HUES6 (cell line): ENCODE measurements around the gene POU3F4.

ENCODE experiments used
- H3K27ac ChIP-seq: 2 replicates; pipeline ENCODE4 v1.7.0; 2013; ENCODE audit warnings: low read depth, mild to moderate bottlenecking, low read length, inconsistent platforms
- H3K27me3 ChIP-seq: 2 replicates; pipeline ENCODE4 v1.6.1; 2013; ENCODE audit warnings: low read length; ENCODE audit not compliant: control insufficient read depth, insufficient read depth
- H3K36me3 ChIP-seq: 2 replicates; pipeline ENCODE4 v1.6.1; 2013; ENCODE audit warnings: low read length; ENCODE audit not compliant: control insufficient read depth, insufficient read depth
- H3K4me1 ChIP-seq: 2 replicates; pipeline ENCODE4 v1.6.1; 2013; ENCODE audit warnings: low read length; ENCODE audit not compliant: control insufficient read depth, insufficient read depth
- H3K4me3 ChIP-seq: 2 replicates; pipeline ENCODE4 v1.5.1; 2013; ENCODE audit warnings: low read depth, low read length
- H3K9ac ChIP-seq: one replicate; pipeline ENCODE4 v1.6.1; 2013; ENCODE audit warnings: mild to moderate bottlenecking, low read length
- H3K9me3 ChIP-seq: 2 replicates; pipeline ENCODE4 v1.6.1; 2013; ENCODE audit warnings: low read depth, low read length; ENCODE audit not compliant: control insufficient read depth, insufficient read depth

The POU3F4 gene

DNA sequence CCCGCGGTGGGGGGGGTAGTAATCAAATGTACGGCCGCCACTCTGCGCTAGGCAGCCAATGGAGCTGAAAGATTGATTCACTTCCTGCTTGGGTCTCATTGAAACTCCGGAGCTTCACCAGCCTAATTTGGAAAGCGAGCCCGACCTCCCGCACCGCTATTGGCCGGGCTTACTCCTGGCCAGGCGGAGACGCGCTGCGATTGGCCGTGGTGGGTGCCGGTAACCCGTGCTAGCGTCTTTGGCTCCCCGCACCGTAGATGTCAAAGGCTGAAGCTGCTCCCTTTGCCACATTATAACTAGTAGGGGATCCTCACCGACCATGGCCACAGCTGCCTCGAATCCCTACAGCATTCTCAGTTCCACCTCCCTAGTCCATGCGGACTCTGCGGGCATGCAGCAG lies at the start of gene POU3F4:
TSS of gene POU3F4 (plus strand) at position 285 of the 400 bp plus-strand sequence. CDS start at position 320, 35 bp downstream.
- peak within 1 kb of the TSS; percentile 59 for H3K4me3 ChIP-seq
- H3K4me1 ChIP-seq: peaks cover 34% of the 10 kb centered on the region
- H3K27me3 ChIP-seq: peaks cover 93% of the 10 kb centered on the region
- no peak within 1 kb of the TSS for H3K27ac ChIP-seq
- no peak within 1 kb of the TSS for H3K9ac ChIP-seq
- no peaks in the 10 kb centered on the region for H3K9me3 ChIP-seq
- no peaks in the 10 kb centered on the region for H3K36me3 ChIP-seq

DNA sequence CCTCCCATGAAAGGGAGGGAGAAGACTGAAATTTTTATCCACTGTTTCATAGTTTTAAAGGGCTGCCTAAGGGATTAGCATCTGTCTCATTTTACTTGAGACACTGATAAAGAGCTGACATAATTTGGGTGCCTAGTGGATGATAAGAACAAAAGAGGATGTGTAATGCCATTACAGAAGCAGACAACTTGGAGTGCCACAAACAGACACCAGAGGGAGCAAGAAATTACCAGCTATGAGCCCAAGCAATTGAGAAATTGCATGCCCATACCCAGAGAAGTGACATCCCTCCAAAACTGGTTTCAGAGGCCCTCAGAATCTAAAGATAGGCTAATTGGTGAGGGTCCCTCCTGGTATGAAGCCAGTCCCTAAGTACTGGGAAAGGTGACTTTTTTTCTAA lies 38.5 kb upstream of the POU3F4 start:
- H3K9ac ChIP-seq: no peak overlapping the region
- H3K27ac ChIP-seq: no peak overlapping the region
- no peaks in the 10 kb centered on the region for H3K36me3 ChIP-seq
- H3K27me3 ChIP-seq: no peaks in the 10 kb centered on the region
- no peaks in the 10 kb centered on the region for H3K4me1 ChIP-seq
- no peak overlapping the region for H3K4me3 ChIP-seq
- H3K9me3 ChIP-seq: no peaks in the 10 kb centered on the region; the same call in 1 of the 2 replicates

DNA sequence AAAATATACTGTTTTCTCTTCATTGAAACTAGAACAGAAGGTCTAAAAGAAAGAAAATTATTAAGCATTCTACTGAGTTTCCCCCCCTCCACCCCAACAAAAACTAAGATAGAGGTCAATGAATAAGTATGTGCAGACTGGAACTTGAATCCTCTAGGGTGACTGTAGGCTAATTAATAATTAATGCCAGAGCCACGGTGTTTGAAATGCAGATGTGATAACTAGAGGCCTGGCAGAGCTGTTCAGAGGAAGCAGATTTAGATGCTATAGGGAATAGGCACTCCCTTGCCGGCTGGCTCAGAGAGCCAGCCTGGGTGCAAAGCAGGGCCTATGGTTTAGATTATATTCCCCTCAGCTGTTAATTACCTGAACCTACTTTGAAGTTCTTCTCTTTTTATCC lies 12.2 kb upstream of the POU3F4 start:
- Histone ChIP-seq H3K27me3 (peaks cover 18% of the 10 kb centered on the region), H3K27ac (no peak overlapping the region), H3K9me3 (no peaks in the 10 kb centered on the region), H3K9ac (no peak overlapping the region), H3K36me3 (no peaks in the 10 kb centered on the region), H3K4me1 (peaks cover 8% of the 10 kb centered on the region), H3K4me3 (no peak overlapping the region)

DNA sequence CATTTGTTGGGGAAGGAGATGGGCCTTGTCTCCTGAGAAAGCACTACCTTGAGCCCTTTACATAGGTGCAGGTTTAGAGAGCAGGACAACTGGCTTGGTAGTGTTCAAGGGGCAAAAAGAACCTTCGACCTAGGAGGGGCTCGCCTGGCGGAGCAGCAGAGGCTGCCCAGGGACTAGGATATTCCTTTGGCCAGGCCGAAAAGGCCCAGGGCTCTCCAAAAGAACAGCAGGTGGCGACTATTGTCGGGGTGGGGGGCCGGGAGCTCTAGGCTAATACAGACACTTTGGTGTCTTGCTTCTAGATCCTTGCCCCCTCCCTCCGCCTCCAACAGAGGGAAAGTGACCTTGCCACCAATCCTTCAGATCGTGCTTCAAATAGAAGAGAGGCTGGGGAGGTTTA lies 7.1 kb upstream of the POU3F4 start:
- Histone ChIP-seq H3K27ac (no peak overlapping the region), H3K27me3 (peaks cover 65% of the 10 kb centered on the region), H3K9ac (no peak overlapping the region), H3K4me3 (peak overlapping the region; percentile 59), H3K4me1 (peaks cover 50% of the 10 kb centered on the region), H3K36me3 (no peaks in the 10 kb centered on the region), H3K9me3 (no peaks in the 10 kb centered on the region)

DNA sequence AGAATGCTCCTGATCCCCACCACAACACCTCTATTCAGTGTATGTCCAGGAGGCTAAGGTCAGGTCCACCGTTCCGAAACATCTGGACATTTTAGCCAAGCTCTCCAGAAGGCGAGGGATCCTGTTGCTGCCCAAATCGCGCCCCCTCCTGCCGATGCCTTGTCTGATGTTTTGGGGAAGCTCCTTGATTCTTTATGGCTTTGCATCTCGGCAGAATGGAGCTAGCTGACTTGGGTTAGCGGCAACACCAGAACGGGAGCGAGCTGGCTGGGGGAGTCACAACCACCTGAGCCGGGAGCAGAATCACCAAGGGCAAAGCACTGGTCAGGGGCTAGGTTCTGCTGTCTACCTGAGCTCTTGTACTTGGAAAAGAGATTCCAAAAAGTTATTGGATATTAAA lies 6.6 kb upstream of the POU3F4 start:
- peaks cover 70% of the 10 kb centered on the region for H3K27me3 ChIP-seq

DNA sequence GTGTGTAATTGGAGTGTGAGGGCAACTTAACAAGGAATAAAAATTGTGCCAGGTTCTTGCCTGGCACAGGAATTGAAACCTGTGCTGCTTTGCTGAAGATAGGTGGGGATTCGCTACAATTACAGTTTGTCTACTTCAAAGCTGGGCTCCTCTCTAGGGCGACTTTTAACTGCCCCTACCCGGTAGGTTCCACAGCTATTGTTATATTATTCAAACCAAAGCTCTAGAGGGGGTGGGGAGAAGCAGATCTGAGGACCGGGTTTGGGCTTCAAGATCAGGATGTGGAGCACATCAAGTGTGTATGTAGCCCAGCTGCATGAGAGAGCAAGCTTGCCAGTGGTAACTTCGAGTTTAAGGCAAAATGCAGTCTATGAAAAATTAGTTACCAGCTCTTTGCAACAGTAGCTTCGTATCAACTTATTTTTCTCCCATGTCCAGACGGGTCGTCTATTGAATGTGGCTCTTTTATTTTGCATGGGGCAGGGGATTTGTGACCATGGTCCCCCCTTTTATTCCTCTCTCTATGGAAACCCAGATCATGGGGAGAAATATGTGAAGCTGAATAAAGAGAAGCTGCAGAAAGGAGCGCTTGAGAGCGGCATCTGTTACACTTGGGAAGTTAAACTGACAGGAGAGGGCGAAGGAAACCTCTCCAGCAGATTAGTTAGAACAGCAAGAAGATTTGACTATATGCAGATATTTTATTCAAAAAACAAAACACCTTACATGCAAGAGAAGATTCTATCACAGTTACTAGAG lies 3.2 kb upstream of the POU3F4 start:
- Histone ChIP-seq H3K27ac (no peak overlapping the region), H3K9me3 (no peaks in the 10 kb centered on the region), H3K9ac (no peak overlapping the region), H3K27me3 (peaks cover 100% of the 10 kb centered on the region), H3K36me3 (no peaks in the 10 kb centered on the region), H3K4me3 (peak overlapping the region; percentile 1; the same call in 1 of the 2 replicates), H3K4me1 (peaks cover 50% of the 10 kb centered on the region)

More for the DNA sequence above, 6.6 kb upstream of the POU3F4 start:
- Histone ChIP-seq H3K4me3 (peak overlapping the region; percentile 59), H3K27ac (no peak overlapping the region), H3K36me3 (no peaks in the 10 kb centered on the region), H3K9ac (no peak overlapping the region), H3K9me3 (no peaks in the 10 kb centered on the region), H3K4me1 (peaks cover 50% of the 10 kb centered on the region)

DNA sequence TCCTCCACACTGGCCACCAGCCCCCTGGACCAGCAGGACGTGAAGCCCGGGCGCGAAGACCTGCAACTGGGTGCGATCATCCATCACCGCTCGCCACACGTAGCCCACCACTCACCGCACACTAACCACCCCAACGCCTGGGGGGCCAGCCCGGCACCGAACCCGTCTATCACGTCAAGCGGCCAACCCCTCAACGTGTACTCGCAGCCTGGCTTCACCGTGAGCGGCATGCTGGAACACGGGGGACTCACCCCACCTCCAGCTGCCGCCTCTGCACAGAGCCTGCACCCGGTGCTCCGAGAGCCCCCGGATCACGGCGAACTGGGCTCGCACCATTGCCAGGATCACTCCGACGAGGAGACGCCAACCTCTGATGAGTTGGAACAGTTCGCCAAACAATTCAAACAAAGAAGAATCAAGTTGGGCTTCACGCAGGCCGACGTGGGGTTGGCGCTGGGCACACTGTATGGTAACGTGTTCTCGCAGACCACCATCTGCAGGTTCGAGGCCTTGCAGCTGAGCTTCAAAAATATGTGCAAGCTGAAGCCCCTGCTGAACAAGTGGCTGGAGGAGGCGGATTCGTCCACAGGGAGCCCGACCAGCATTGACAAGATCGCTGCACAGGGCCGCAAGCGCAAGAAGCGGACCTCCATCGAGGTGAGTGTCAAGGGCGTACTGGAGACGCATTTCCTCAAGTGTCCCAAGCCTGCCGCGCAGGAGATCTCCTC lies 600 bp downstream of the POU3F4 start:
- Histone ChIP-seq H3K27ac (no peak overlapping the region), H3K27me3 (peaks cover 86% of the 10 kb centered on the region), H3K4me3 (peak overlapping the region; percentile 59), H3K4me1 (peaks cover 34% of the 10 kb centered on the region), H3K36me3 (no peaks in the 10 kb centered on the region), H3K9ac (no peak overlapping the region), H3K9me3 (no peaks in the 10 kb centered on the region)

DNA sequence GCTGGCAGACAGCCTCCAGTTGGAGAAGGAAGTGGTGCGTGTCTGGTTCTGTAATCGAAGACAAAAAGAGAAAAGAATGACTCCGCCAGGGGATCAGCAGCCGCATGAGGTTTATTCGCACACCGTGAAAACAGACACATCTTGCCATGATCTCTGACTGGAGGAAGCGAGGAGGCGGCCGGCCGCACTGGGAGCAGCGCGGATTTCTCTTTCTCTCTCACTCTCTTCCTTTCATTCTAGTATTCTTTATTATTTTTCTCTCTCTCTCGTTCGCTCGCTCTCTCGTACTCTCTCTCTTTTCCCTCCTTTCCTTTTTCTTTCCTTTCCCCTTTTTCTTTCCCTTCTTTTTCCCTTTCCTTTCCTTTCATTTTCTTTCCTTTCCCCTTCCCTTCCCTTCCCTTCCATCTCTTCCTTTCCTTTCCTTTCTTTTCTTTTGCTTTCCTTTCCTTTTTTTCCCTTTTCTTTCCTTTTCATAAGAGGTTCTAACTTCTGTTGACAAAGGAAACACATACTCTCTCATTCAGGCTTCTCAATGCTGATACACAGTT lies 1.2 kb downstream of the POU3F4 start:
- Histone ChIP-seq H3K27me3 (peaks cover 80% of the 10 kb centered on the region), H3K36me3 (no peaks in the 10 kb centered on the region), H3K9ac (no peak overlapping the region), H3K4me3 (peak overlapping the region; percentile 59), H3K9me3 (no peaks in the 10 kb centered on the region), H3K4me1 (peaks cover 34% of the 10 kb centered on the region), H3K27ac (no peak overlapping the region)

DNA sequence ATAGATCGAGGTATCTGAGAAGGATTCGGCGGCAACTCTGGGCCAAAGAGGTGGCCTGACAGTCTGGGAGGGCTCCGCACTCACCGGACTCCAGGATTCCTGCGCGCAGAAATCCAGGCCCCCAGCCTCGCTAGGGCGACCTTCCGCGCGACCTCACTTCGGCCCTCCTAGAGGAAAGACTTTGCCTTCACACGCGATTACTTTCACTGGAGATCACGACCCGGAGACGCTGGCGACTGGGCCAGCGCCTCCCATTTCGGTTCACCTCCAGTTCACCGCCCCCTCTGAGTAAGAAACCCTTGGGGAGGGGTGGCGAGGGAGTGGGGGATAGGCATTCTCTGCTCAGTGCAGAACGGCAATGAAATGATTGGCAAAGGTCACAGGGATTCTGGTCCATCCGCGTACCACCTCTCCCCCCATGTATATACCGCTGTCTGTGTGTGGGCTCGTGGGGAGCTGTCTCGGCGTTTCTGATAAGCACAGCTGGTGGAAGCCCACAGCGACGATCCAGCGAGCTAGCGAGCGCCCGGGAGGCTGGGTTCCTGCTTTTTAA lies 2.5 kb downstream of the POU3F4 start:
- peak overlapping the region; percentile 64 for H3K4me3 ChIP-seq
- no peak overlapping the region for H3K27ac ChIP-seq
- H3K9me3 ChIP-seq: no peaks in the 10 kb centered on the region
- H3K9ac ChIP-seq: no peak overlapping the region
- peaks cover 33% of the 10 kb centered on the region for H3K4me1 ChIP-seq
- no peaks in the 10 kb centered on the region for H3K36me3 ChIP-seq
- H3K27me3 ChIP-seq: peaks cover 67% of the 10 kb centered on the region

DNA sequence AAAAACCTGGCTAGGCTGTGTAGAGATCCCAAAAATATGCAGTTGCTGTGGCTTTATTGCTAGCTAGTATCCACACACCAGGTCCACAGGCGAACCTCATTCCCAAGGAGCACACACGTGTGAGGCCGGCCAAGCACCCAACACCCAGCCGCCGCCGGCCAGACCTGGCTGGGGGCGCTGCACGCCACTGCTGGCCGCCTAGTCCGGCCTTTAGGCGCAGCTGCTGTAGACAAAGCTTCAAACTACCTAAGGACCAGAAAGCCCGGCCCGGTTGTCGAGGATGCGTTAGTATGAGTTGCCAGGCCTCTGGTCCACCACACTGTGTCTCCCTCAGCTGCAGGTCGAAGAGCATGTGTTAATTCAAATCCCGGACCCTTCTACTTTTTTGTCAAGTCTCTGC lies 3.1 kb downstream of the POU3F4 start:
- Histone ChIP-seq H3K27ac (no peak overlapping the region), H3K27me3 (peaks cover 61% of the 10 kb centered on the region), H3K4me1 (peaks cover 28% of the 10 kb centered on the region; the same call in 1 of the 2 replicates), H3K4me3 (peak overlapping the region; percentile 64), H3K36me3 (no peaks in the 10 kb centered on the region), H3K9me3 (no peaks in the 10 kb centered on the region), H3K9ac (no peak overlapping the region)

DNA sequence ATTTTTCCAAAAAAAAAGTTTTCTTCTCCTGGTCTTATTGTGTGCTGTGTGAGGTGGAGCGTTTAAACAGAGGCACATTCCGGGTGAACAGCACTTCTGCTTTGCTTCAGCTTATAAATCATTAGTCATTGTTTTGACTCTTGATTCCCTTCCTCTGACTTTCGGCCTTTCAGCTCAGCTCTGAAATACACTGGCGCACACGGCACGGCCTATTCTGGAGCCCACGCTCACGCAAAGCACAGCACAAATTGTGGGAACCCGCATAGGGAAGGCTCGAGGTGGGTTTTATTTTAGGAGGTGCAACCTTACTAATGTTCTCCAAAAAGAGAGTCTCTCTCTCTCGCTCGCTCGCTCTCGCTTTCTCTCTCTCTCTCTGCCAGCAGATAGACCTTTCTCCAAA lies 4.0 kb downstream of the POU3F4 start:
- H3K27me3 ChIP-seq: peaks cover 52% of the 10 kb centered on the region
- no peaks in the 10 kb centered on the region for H3K36me3 ChIP-seq
- peak overlapping the region; percentile 7; the same call in 1 of the 2 replicates for H3K4me3 ChIP-seq
- peaks cover 28% of the 10 kb centered on the region; the same call in 1 of the 2 replicates for H3K4me1 ChIP-seq
- H3K27ac ChIP-seq: no peak overlapping the region
- H3K9ac ChIP-seq: no peak overlapping the region
- H3K9me3 ChIP-seq: no peaks in the 10 kb centered on the region
